Esophagus muscularis mucosa (tissue), 4 donors: ENCODE results near the gene ARHGAP32.

ENCODE experiments used
- CTCF ChIP-seq, 3 experiments: fragments of 200-600 bp in 2 of 3; fragments of 450-650 bp in 1 of 3; sonication (generic) in 2 of 3; IDR thresholded peaks; one replicate each; pipeline ENCODE4 v1.5.1; 2017 to 2019; ENCODE audit warnings: antibody characterized with exemption in 3 of 3, mild to moderate bottlenecking in 2 of 3, moderate library complexity in 1 of 3
- EP300 ChIP-seq: sonication (generic); formaldehyde crosslinking; IDR thresholded peaks from one replicate; pipeline ENCODE4 v1.6.1; 2017; ENCODE audit warnings: antibody characterized with exemption
- POLR2A ChIP-seq: fragments of 450-650 bp; IDR thresholded peaks from one replicate; pipeline ENCODE4 v1.6.1; 2017; ENCODE audit warnings: antibody characterized with exemption, moderate library complexity, mild to moderate bottlenecking, low read depth
- POLR2AphosphoS5 ChIP-seq, 2 donors: sonication (generic); formaldehyde crosslinking; IDR thresholded peaks; one replicate each; pipeline ENCODE4 v1.6.1; 2017; ENCODE audit warnings: antibody characterized with exemption in 2 of 2

- TF ChIP-seq POLR2A (no peak), CTCF (IDR thresholded peaks at IDR 0.05) (no peak), EP300 (no peak), POLR2AphosphoS5 (IDR thresholded peaks at IDR 0.05) (no peak)
Measured at GRCh38 chr11:129119036-129119435, 73.1 kb downstream of the ARHGAP32 start.
